ENCODE measurements around the gene SH2D3A.
"Not testable (repeated sequence)": the region's sequence is repeated elsewhere in the genome, so short reads cannot be mapped to it uniquely, and the experiment has no call there.

SH2D3A gene

DNA sequence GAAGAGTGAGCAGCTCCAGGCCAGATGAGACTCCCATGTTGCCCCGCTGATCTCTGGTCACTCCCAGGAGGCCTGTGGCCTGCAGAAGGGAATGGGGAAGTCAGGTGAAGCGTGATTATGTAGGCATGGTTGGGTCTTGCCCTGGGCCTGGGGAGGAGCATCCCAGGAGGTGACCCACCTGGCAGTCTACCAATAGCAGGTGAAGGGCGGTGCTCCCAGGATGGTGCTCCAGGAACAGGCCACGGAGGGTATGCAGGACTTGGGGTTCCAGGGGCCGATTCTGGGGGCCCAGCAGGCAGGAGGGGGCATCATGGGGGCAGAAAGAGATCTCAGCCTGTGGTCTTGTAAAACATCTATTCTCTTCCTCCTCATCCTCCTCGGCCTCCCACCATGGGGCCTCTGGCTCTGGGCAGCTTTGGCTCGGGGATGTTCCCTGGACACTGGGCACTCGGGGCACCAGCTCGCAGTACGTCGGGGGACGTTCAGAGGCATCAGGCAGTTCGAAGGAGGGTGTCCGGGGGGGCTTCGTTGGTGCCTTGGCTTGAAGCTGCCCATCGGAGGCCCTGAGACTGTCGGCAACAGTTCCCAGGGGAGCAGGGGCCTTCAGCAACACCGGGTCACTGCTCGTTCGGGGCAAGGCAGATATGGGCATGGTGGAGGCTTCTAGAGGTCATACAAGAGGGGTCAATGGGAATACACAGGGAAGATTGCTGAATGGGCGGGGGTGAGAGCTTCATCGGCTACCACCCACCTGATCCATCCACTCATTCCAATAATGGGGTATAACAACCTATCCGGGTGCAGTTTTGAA is 12.4 kb downstream of the SH2D3A start:
- DNase-seq: no peak

DNA sequence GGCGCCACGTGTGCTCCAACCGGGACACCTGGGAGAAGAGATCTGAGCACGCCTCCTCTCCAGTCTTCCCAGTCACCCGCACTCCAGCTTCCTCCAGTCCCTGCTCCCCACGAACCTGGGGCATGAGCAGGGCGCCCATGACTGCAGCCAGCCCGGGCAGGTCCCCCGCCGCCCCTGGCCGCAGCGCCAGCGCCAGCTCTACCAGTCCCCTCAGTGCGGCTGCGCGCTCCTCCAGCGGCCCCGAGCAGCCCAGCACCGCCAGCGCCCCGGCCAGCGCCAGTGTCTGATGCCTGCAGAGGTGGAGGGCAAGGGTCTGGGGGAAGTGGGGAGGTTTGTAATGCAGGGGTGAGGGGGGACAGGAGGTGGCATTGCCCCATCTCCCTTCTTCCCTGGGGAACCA is 13.1 kb downstream of the SH2D3A start:
- no peak for DNase-seq

DNA sequence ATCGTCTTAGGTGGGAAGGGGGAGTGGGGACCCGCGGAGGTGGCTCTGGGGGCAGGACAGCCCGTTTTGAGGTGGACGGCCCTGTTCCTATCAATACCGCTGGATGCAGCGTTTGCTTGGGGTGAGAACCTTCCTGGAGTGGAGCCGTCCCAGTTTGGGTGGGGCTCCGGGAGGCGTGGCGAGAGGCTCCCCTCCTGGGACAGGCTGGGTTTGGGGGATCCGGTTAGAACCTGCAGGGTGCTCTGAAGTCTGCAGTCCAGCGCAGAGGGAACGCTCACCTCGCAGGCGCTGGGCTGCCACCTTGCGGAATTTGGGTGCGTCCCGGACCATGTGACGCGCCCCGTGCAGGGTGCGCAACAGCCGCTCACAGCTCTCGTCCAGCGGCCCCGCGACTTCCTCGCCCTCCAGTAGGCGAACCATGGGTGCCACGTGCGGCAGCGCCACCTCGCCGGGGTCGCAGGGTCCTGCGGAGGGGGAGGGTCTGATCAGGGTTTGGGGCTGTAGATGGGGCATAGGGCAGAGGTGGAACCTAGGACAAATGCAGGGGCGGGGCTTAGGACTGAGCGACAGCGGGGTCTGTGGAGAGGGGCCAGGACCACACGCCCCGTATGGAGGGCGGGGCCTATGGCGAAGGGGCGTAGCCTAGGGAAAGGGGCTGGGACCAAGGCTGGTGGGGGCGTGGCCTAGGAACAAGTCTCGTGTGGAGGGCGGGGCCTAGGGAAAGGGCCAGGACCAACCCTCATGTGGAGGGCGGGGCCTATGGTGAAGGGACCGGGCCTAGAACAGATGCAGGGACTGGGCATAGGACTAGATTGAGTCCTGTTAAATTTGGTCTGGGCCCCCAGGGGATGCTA is 13.8 kb downstream of the SH2D3A start:
- DNase-seq: peak; percentile 68

DNA sequence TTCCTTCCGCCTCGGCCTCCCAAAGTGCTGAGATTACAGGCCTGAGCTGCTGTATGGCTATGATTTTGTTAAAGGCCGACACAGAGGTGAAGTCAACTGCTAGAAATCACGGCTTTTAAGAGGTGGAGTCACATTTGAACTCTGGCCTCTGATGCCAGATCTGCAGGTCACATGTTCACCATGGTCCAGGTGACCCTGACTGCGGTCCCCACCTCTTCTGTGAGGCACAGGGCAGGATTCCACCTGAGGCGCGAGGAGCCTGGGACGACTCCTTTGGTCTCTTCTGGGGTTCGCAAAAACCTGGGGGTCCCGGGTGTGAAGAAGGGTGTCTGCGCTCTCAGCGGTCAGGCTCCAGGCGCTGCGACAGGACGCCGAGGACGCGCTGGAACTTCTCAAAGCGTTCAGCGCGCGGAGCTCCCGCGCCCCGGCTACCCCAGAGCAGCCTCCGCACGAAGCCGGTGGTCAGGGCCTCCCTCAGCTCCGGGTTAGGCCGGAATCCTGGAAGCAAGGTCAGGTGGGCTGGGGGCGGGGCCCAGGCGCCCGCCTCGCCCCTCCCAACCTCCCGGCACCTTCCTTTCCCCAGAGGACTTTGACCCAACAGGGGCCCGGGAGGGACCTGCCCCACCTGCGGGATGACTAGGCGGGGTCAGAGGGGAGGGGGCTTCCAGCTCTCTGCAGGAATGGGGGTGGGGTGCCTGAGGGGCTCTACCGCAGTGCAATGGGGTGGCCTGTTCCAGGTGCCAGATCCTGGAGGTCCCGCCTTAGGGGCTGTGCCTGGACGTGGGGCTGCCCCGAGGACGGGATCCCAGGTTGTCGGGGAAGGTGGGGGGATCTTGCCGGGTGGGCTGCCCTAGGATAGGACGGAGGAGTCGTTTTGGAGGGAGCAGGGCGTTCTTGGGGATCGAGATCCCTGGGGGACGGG is 14.7 kb downstream of the SH2D3A start:
- no peak for DNase-seq

DNA sequence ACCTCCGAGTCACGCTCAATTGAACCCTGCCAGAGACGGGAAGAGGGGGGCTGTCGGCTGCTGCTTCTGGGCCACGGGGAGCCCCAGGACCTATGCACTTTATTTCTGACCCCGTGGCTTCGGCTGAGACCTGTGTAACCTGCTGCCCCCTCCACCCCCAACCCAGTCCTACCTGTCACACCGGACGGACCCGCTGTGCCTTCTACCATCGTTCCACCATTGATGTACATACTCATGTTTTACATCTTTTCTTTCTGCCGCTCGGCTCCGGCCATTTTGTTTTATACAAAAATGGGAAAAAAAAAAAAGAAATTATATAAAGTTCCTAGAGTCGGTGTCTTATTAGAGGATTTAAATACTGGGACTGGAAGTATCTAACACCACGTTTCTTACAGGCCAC is 16.0 kb downstream of the SH2D3A start:
- DNase-seq: no peak

DNA sequence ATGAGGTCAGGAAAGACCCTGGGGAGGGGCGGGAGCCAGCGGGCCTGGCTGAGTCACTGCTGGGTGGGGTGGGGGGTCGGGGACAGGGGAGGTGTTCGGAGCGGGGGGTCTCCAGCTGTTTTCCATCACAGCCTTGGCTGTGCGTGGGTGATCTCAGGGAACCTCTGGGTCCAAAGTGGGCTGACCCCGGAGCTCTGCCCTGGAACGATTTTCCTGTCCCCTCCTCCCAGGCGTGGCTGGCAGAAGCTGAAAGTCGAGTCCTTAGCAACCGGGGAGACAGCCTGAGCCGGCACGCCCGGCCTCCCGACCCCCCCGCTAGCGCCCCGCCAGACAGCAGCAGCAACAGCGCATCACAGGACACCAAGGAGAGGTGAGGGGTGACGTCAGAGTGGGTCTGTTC is 17.2 kb downstream of the SH2D3A start:
- no peak for DNase-seq

DNA sequence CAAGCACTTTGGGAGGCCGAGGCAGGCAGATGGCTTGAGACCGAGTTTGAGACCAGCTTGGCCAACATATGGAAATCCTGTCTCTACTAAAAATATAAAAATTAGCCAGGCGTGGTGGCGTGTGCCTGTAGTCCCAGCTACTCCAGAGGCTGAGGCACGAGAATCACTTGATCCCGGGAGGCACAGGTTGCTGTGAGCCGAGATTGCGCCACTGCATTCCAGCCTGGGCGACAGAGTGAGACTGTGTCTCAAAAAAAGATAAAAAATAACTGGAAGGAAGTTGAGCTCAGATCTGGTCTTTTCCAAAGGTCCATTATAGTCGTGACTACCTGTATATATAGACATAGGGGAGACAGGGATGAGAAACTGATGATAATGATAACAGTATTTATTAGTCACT is 18.7 kb downstream of the SH2D3A start:
- DNase-seq: not testable (repeated sequence)

DNA sequence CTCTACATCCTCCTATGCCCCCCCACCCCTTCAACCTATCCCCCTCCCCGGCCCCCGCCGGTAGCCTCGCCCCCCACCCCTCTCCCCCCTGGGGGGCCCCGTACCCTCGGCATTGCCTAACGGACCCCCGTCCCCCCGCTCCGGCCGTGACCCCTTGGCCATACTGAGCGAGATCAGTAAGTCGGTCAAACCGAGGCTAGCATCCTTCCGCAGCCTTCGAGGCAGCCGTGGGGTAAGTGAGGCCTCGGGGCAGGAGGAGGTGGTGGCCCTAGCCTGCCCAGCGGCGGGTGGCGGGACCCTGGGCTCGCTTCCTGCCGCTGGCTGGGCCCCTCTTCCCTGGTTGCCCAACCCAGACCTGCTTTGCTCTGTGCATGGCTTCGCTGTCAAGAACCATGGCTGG is 21.3 kb downstream of the SH2D3A start:
- DNase-seq: no peak

DNA sequence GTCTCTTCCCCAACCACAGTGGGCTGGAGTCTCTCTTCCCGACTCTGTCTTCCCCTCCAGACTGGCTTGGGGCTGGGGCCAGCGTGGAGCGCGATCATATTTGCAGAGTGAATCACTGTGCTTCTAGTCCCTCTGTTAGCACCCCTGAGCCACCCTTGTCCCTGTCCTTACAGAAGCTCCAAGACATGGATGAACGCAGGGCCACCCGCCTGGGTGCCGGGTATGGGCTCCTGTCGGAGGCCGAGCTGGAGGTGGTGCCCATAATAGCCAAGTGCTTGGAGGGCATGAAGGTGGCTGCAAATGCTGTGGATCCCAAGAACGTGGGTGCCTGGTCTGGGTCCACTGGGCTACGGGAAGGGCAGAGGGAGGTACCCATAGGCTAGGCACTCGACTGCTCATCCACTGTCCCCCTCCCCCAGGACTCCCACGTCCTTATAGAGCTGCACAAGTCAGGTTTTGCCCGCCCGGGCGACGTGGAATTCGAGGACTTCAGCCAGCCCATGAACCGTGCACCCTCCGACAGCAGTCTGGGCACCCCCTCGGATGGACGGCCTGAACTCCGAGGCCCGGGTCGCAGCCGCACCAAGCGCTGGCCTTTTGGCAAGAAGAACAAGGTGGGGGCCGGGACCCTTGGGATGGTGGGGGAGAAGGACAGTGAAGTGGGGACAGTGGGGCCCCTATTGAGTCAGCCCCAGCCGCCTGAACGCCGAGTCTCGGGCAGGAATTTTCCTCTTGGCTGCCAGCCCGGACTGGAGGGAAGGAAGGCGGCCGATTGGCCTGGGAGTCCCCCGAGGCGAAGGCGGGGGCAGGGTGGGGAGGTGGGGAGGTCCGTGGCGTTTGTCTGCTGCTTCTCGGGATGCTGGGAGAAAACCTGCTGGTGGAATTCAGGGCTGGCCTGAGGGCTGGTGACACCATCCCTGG is 22.6 kb downstream of the SH2D3A start:
- no peak for DNase-seq

DNA sequence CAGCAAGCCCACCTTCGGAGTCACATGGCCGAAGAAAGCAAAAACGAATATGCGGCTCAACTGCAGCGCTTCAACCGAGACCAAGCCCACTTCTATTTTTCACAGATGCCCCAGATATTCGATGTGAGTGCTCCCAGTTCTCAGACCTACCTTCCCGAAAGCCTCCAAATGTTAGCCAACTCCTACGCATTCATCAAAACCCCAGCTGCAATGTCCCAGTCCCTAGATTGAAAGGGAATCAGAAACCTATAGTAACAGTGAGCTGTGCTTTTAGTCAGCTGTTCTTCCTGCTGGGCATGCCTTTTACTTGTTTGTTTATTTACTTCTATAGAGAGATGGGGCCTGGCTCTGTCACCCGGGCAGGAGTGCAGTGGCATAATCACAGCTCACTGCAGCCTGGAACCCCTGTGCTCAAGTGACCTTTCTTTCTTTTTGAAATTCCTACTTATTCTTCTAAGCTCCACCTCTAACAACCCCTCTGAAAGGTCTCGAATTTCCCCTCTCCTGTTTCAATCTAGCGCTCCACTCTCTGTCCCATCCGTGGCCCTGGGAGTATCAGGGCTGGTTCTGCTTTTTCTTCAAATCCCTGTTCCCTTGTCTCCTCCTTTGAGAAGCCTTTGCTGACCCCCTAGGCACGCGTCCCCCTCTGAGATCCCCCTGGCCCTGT is 23.4 kb downstream of the SH2D3A start:
- DNase-seq: no peak

DNA sequence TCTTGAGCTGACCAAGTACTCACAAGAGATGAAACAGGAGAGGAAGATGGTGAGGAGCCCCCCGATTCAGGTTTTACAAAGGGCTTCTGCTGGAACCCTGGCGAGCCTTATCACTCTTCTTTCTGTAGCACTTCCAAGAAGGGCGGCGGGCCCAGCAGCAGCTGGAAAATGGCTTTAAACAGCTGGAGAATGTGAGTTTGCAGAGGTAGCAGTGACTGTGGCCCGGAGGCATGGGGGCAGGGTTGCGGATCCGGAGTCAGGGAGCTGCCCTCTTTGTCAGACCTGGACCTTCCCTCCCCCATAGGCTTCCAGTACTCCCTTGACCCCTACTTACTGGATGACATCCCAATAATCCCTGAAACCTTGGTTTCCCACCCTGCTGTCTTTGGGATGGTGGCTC is 24.2 kb downstream of the SH2D3A start:
- DNase-seq: no peak

DNA sequence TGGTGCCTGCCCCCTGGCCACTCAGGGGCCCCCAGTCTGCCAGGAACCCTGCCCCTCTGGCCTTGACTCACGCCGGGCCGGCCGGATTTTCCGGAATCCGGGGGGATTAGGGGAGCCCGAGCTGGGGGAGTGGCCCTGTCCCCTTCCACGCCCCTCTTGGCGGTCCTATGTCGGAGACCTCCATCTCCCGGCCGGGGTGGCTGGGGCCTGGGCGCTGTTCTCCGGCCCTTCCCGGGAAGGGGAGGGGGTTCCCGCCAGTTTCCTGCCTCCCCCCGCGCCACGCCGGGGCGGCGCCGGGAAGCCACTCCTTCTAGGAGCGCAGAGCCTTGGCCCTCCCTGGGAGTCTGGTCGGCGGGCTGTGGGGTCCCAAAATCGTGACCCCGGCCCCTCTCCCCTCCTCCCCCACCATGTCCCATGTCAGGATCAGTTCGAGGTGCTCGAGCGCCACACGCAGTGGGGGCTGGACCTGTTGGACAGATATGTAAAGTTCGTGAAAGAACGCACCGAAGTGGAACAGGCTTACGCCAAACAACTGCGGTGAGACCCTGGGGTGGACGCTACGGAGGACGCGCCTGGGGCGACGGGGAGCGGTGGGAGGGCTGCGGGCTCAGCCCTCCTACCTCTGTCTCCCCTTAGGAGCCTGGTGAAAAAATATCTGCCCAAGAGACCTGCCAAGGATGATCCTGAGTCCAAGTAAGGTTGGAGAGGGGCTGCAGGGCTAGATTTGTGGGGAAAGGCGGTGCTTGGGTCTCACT is 26.5 kb downstream of the SH2D3A start:
- no peak for DNase-seq

DNA sequence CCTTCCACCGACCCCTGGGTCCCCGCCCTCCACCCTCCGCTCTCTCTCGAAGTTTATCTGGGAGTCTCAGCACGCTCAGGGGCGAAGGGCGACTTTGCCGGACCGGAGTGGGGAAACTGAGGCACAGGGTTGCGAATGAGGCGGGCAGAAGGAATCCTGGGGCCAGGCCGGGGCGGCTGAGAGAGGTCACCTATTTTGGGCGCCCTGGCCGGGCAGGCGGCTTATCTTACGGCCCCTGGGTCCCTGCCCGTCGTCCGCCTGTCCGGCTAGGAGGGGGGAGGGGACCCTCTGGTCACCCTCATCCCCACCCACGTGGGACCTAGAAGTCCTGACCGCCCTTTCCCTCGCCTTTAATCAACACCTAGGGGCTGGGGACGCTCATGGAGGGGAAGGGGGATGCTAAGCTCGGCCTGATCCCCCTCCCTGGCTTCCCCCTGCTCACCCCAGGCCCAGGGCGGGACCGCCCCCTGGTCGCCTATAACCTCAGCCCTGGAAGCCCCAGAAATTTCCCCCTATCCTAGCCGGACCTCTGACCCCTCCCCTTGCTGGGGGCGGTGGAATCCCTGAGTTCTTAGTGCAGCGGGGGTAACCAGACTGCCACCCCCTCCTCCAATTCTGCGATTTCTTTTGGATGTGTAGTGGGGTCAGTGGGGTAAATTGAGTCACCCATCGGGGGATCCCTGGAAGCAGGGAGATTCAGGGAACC is 27.2 kb downstream of the SH2D3A start:
- no peak for DNase-seq

DNA sequence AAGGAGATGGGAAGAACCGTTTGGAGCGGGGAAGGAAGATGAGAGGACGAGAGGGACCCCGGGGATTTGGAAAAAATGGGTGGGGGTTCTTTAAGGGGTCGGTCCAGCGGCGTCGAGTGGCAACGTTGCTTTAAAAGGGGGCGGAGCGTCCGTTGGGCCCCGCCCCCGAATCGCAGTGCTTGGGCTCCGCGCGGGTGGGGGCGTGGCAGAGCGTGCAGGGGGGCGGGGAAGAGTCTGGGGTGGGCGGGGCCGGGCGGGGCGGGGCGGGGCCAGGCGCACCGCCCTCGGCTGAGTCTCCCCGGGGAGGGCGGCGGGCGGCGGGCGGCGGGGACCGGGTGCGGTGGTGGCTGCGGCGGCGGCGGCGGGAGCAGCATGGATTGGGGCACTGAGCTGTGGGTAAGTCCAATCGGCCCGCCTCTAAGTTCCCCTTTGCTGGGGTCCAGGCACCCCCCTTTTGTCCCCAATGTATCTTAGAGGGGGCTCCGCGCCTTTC is 27.8 kb downstream of the SH2D3A start, which contains the start of gene TRIP10:
TRIP10 (plus strand) TSS at position 291 of the 493 bp plus-strand sequence; CDS start at position 373, 82 bp downstream.
- peak; percentile 82 for DNase-seq

DNA sequence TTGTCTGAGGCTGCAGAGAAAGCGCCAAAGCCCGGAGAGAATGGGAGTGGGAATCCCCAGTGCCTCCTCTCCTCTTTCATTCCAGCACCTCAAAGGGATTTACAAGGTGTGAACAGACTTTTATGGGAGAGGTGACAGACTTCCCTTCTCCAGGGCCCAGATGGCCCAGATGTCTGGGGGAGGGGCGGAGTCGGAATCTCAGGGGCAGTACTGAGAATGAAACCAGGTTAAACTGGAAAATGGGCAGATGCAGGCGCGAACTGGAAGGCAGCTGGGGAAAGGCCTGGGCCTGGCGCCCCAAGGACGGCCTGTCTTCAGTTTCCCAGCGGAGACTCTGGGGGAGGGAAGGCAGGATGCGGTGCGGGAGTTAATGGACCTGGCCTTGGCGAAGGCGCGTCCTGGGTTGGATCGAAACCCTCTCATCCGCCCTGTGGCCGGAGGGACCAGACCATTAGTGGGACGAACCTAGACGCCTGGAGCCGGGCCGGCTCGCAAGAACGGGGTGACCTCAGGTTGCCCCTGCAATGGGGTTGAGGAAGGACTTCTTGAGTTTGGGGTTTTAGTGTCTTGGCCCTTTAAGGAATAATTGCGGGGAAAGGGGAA is 28.3 kb downstream of the SH2D3A start:
- DNase-seq: peak; percentile 39

DNA sequence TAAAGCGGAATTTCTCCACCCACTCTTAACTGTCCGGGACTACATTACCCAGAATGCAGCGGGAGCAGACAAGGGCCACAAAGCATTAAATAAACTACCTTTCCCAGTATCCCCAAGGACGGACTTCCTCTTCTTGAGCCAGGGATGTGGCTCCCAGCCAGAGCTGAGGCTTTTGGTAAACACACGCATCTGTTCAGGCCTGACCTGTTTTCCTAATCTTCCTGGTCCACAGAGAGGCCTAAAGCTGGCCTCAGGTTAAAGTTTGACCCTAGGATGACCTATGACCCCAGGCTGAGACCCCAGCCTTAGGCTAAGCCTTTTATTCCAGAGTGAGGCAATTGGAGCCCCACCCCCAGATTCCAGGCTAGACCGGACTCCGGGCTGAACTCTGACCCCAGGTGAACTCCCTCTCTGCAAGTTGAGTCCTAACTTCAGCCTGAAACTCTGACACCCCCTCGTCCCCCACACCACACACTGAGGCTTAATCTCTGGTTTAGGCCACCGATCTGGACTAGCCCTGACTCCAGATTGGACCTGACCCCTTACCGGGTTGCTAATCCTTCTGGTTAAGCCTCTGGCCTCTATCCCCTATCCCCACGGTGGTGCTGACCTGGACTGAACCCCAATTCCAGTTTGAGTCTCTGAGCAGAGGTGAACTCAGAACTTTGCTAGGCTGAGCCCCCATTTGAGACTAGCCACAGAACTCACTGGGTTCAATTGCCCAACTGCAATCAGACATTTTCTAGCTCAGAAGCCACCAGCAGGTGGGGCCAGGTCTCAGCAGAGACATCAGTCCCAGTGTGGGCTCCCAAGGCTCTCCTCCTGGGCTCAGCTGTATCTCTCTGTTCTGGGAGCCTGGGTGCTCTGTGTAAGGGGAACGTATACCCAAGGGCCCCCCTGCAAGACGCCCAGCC is 29.1 kb downstream of the SH2D3A start:
- peak; percentile 77 for DNase-seq

DNA sequence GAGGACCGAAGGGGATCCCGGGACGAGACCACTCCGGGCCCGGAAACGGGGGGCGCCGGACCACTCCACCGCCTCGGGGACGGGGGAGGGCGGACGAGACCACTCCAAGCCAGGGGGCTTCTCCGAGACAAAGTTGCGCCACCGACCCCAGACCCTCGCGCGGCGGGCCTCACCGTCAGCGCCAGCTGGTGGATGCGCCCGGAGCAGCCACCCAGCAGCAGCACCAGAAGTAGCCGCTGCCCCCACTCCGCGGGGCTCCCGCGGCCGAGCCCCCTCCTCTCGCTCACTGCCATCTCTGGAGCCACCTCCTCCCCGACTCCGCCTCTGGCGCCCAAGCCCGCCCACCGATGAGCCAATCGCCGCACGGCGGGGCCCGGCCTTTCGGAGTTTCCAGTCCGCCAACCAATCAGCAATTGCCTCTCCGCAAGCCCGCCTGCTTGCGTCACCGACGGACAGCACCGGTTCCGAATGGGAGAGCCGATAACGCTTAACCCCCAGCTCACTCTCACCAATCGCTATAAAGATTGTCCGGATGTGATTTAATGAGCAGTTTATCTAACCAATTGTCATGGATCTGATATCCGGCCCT is 29.9 kb downstream of the SH2D3A start, which contains the start of gene GPR108:
GPR108 (minus strand) TSS at position 297 of the 589 bp plus-strand sequence; CDS start at position 293, 4 bp downstream.
- DNase-seq: peak; percentile 98
